Activated CD4-positive, alpha-beta T cell treated with anti-CD3 and anti-CD28 coated beads, Interleukin-2, amount 50 U/mL, for 4 hours (primary cell): ENCODE measurements around the gene SCNN1B.

Source experiments
- DNase-seq, 2 experiments: peaks; one replicate each; pipeline ENCODE4 v3.0.0-alpha.2; 2020

SCNN1B gene

DNA sequence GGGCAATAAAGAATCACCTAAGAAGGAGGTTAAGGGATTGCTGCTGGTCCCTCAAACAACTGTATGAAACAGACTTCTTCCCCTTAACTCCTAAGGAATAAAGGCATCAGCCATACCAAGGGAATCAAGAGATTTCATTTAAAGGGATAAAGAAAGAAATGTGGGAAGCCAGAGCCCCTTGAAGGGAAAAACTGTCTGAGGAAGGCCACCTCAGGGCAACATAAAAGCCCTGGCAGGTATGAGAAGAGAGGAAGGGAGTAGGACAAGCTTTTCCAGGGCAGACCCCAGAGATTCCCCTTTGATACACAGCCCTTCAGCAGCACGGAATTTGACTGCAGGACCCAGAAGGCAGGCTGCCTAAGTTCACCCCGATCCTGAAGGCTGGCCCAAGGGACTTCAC lies 107.4 kb downstream of the SCNN1B start:
- no peak for DNase-seq

- no peak for DNase-seq
Measured at GRCh38 chr16:23410176-23410575, 108.1 kb downstream of the SCNN1B start.

DNA sequence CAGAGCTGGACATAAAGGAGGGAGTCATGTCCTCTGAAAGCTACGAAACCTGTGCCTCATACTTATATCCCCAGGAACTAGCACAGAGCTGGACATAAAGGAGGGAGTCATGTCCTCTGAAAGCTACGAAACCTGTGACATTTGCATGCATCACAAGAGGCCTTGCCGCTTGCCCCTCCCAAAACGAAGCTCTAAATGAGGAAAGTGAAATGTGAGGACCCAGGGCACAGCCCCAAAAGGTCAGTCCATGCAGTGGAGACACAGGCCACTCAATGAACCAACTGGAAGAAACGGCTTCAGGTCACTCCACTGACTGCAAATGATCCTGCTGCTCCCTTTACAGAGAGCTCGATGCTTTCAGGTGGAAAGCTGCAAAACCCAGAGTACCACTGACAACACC lies 112.6 kb downstream of the SCNN1B start:
- no peak for DNase-seq

- no peak for DNase-seq
Measured at GRCh38 chr16:23416816-23417215, 114.7 kb downstream of the SCNN1B start.

DNA sequence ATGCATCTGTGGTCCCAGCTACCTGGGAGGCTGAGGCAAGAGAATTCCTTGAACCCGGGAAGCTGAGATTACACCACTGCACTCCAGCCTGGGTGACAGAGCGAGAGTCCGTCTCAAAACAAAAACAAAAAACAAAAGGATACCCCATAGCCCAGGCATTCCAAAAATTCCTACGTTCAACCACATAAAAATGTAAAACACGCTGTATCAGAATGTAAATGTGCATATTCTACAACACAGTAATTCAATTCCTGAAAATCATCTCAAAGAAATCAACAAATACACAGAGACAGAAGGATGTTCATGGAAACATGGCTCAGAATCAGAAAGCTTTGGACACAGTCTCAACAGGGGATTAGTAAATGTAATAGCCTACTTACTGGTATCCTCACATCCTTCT lies 117.9 kb downstream of the SCNN1B start:
- no peak for DNase-seq

DNA sequence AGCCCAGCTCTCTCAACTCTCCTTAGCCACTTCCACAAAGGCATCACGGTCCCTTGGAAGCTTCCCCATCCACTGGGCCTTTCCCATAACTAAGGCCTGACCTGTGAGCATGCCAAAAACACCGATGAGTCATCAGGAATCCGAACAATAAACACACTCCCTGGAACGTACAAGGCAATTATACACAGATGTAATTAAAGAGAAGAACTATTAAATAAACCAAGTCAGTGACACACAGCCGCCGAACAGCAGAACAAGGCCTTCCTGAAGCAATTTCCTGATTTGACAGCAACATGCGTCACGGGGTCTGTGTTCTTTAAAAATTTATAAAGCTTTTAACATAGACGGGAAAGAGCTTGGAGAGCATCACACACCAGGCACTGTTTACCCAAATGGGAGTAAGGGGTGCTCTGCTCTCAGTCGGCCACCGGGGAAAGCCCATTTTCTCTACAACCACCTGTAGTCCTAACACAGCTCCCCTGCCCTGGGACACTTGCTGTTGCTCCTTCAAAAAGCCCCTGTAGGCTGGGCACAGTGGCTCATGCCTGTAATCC lies 121.5 kb downstream of the SCNN1B start:
- DNase-seq = no peak

DNA sequence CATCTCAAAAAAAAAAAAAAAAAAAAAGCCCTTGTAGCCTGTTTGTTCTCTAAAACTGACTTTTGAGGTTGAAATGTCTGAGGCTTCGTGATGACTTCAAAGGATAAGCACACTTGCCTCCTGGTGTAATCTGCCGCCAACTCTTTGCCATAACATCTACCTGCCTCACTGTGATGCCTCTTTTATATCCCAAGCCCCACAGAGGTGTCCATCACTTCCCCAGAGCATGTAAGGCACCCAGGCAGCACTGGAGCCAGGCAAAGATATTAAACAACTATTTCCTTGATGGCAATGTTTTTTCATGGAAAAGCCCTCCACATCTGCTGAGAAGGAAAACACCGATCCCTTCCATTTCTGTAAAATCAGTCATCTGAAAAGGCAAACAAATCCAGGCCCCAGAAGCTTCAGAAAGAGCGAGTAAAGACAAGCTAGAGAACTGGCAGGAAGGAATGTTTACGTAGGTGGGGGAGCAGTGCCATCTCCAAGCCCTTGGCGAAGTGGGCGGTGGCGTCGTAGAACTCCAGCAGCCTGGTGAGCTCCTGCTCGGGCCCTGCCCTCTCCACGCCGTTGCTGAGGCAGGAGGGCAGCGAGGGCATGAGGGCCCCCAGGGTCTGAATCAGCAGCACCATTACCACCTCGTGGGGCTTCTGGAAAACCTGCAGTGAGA lies 122.3 kb downstream of the SCNN1B start:
- DNase-seq = no peak

DNA sequence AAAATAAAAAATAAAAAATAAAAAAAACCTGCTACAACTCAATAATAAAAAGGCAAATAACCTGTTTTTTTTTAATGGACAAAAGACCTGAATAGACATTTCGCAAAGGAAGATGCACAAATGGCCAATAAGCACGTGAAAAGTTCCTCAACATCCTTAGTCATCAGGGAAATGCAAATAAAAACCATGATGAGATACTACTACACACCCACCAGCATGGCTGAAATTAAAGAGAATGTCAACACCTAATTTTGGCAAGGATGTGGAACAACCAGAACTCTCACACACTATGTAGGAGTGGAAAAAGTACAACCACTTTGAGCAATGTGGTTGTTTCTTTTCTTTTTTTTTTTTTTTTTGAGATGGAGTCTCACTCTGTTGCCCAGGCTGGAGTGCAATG lies 126.2 kb downstream of the SCNN1B start:
- DNase-seq = no peak
